Heart left ventricle (tissue), 16 donors: ENCODE measurements around the gene OCLN. TPM values are rescaled to one million over a fixed set of nuclear protein-coding genes. Genes with fewer than 3 reads are reported as not detected.
"Not testable (repeated sequence)": the region's sequence is repeated elsewhere in the genome, so short reads cannot be mapped to it uniquely, and the experiment has no call there.

Source experiments
- ATAC-seq, 4 donors: fragments of 200-7000 bp; cut with Tn5 transposase; one replicate each; pipeline ENCODE4 v1.9.1; 2020 to 2022; ENCODE audit warnings: moderate library complexity in 4 of 4, mild to moderate bottlenecking in 3 of 4, moderate number of reproducible peaks in 1 of 4
- DNase-seq, 5 donors: peaks; one replicate each; pipeline ENCODE4 v3.0.0-alpha.2; 2020
- H3K27ac ChIP-seq, 12 donors: fragments of 200-600 bp; sonication (generic) in 4 of 12; one replicate each; pipeline versions ENCODE4 v1.5.0 to v1.8.0; 2016 to 2022; ENCODE audit warnings: mild to moderate bottlenecking in 2 of 12
- H3K27me3 ChIP-seq, 9 donors: fragments of 200-600 bp; sonication (generic) in 2 of 9; one replicate each; pipeline versions ENCODE4 v1.5.1 to v1.8.0; 2016 to 2022; ENCODE audit warnings: mild to moderate bottlenecking in 3 of 9
- H3K36me3 ChIP-seq, 9 donors: fragments of 200-600 bp; sonication (generic) in 2 of 9; one replicate each; pipeline versions ENCODE4 v1.5.0 to v1.8.0; 2018 to 2022; ENCODE audit warnings: mild to moderate bottlenecking in 2 of 9
- H3K4me1 ChIP-seq, 12 donors: fragments of 200-600 bp; sonication (generic) in 4 of 12; one replicate each; pipeline versions ENCODE4 v1.5.0 to v1.8.0; 2016 to 2022; ENCODE audit warnings: mild to moderate bottlenecking in 3 of 12
- H3K4me3 ChIP-seq, 12 donors: fragments of 200-600 bp; sonication (generic) in 4 of 12; one replicate each; pipeline versions ENCODE4 v1.5.0 to v1.8.0; 2017 to 2022; ENCODE audit warnings: mild to moderate bottlenecking in 9 of 12, moderate library complexity in 4 of 12
- H3K9me3 ChIP-seq, 12 donors: fragments of 200-600 bp; sonication (generic) in 4 of 12; one replicate each; pipeline versions ENCODE4 v1.5.0 to v1.8.0; 2016 to 2022; ENCODE audit warnings: mild to moderate bottlenecking in 1 of 12
- CTCF ChIP-seq, 12 donors: fragments of 200-600 bp; sonication (generic) in 4 of 12; IDR thresholded peaks; one replicate each; pipeline versions ENCODE4 v1.5.0 to v1.8.0; 2018 to 2022; ENCODE audit warnings: antibody characterized with exemption in 12 of 12, mild to moderate bottlenecking in 5 of 12
- POLR2A ChIP-seq, 2 donors: fragments of 450-650 bp; IDR thresholded peaks; one replicate each; pipeline ENCODE4 v1.6.1; 2017; ENCODE audit warnings: antibody characterized with exemption in 2 of 2, mild to moderate bottlenecking in 2 of 2, moderate library complexity in 2 of 2
- WGBS, 4 donors: extraction: QIAGEN DNeasy Blood & Tissue Kit in 2 of 4; methylation state at CpG; one replicate each; pipeline versions ENCODE4 v1.1.5 to v1.1.7; 2013 to 2018; 5-methylcytosine and 5-hydroxymethylcytosine counted together
- intact Hi-C, 10 donors: fragments of 100-400 bp; cut with DNase I; formaldehyde crosslinking; loops; one replicate each; pipeline versions ENCODE4 v1.11.1 to v1.14.2; 2022
- long read RNA-seq, 3 donors: library from polyadenylated mRNA; unstranded; transcript quantifications; one replicate each; pipeline ENCODE4 v2.0.0, GENCODE V29; 2020 to 2021
- polyA plus RNA-seq, 2 donors: library from polyadenylated mRNA; stranded (reverse); fragments of 200-250 nt; gene quantifications; one replicate each; pipeline ENCODE4 v1.2.3, GENCODE V29; 2013
- total RNA-seq, 9 donors: library from RNA; depleted of rRNA in 2 of 9; stranded (reverse); fragments of >200 nt in 2 of 9; fragmentation: NEBNext Ultra II Directional in 3 of 9; extraction: Animal tissue kit (Norgen Biotek cat#: 25700) in 3 of 9; gene quantifications; one replicate each; pipeline versions ENCODE4 v1.1.0 to v1.2.4, GENCODE V29; 2016 to 2023
- donor health status: ischemic (EF 13 %, LVEDD 7.1; RV severe dilation, severe dysfunction).
- donor health status: healthy with polysubstance abuse.
- donor health status: DM: no; HTN: yes; CAD: no.
- donor health status: DM: no; HTN: no; CAD: no.
- donor health status: ischemic (EF 25% LVEDD 6.9; RV normal size, moderate dysfunction).
- donor health status: ischemic (EF 25% LVEDD 5.7; RV mildly dilated, moderate dysfunction).
- donor health status: healthy.
- donor health status: DM: yes; HTN: yes; CAD: no.
- donor health status: ischemic (EF 35%, LVEDD 5.7; RV mildly dilated, moderate dysfunction).
- donor health status: nonischemic (EF 11% LVEDD 7.7; RV severe dilation, severe dysfunction).
- donor health status: DM: yes; HTN: yes; CAD: no.
- donor health status: PGD.
- donor health status: ischemic (EF 29% LVEDD 5.4; RV normal size, mild dysfunction).
- donor health status: nonischemic (EF 23%, LVEDD 6.1; RV moderate dilation, normal function).

OCLN gene
- total RNA-seq (1 to 10 TPM in 8 of 9 donors, under 1 TPM in 1; 0.72 to 3.5 (median 2.0) TPM), polyA plus RNA-seq (1 to 10 TPM in 1 of 2 donors, under 1 TPM in 1; 0.39 to 2.1 TPM)
- long read RNA-seq, donor 1, partial matches to known transcripts: 0 of 3 reads
- long read RNA-seq, donor 1, other reads (novel, unspliced or antisense): 0 of 3 reads
- long read RNA-seq, donor 2, partial matches to known transcripts: 0 of 3 reads
- long read RNA-seq, donor 2, other reads (novel, unspliced or antisense): 3 of 3 reads
- long read RNA-seq, donor 3: 0 reads

DNA sequence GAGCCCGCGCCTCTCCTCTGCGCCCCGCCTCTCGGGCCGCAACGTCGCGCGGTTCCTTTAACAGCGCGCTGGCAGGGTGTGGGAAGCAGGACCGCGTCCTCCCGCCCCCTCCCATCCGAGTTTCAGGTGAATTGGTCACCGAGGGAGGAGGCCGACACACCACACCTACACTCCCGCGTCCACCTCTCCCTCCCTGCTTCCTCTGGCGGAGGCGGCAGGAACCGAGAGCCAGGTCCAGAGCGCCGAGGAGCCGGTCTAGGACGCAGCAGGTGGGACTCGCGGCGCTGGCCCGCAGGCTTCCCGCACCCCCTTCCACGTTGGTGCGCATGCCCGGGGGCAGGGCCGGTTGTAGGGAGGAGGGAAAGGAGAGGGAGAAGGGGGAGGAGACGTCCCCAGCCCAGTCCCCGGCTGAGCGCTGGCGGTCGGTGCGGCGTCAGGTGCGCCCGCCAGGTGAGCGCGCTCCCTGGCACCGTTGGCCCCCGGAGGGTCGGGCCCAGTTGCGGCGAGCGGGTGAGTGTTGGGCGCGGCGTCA, at the start of gene OCLN:
Gene OCLN, plus strand, starts transcription at position 400 of the 532 bp plus-strand sequence. CDS start 11,455 bp downstream, outside the sequence.
- H3K36me3 ChIP-seq: no peaks in the 10 kb centered on the region
- H3K27me3 ChIP-seq: peaks cover 8 to 53% (median 33%) of the 10 kb centered on the region in 9 donors
- ATAC-seq (peak in 3 of 4 donors; percentile 36 to 75 (median 53)), DNase-seq (peak in 2 of 5 donors; percentile 10 to 18)
- no peaks in the 10 kb centered on the region for H3K9me3 ChIP-seq
- peak within 1 kb of the TSS; percentile 44 to 80 (median 60) for H3K4me3 ChIP-seq
- H3K4me1 ChIP-seq: peaks cover 0 to 27% (median 13%) of the 10 kb centered on the region in 12 donors
- TF ChIP-seq POLR2A (IDR thresholded peaks at IDR 0.05): no peak
- no peak for TF ChIP-seq CTCF (IDR thresholded peaks at IDR 0.05)
- H3K27ac ChIP-seq: peak within 1 kb of the TSS in 1 of 12 donors; percentile 55
- intact Hi-C loops: no loop called here
- 0 to 1% (median 1%) methylated on average over 21 to 56 of the region's 56 CpGs for WGBS, 4 donors

- H3K4me3 ChIP-seq: no peak overlapping the region
- H3K27me3 ChIP-seq: no peaks in the 10 kb centered on the region
- H3K36me3 ChIP-seq: no peaks in the 10 kb centered on the region
- no peak overlapping the region for H3K27ac ChIP-seq
- ATAC-seq (no peak), DNase-seq (no peak)
- no peaks in the 10 kb centered on the region for H3K9me3 ChIP-seq
- TF ChIP-seq CTCF (IDR thresholded peaks at IDR 0.05) (no peak), POLR2A (IDR thresholded peaks at IDR 0.05) (no peak)
- intact Hi-C loops: no loop called here
- no peaks in the 10 kb centered on the region for H3K4me1 ChIP-seq
- 89 to 95% (median 92%) methylated on average over 7 of the region's 7 CpGs for WGBS, 4 donors
Measured at GRCh38 chr5:69444127-69444754, 48.3 kb upstream of the OCLN start.

DNA sequence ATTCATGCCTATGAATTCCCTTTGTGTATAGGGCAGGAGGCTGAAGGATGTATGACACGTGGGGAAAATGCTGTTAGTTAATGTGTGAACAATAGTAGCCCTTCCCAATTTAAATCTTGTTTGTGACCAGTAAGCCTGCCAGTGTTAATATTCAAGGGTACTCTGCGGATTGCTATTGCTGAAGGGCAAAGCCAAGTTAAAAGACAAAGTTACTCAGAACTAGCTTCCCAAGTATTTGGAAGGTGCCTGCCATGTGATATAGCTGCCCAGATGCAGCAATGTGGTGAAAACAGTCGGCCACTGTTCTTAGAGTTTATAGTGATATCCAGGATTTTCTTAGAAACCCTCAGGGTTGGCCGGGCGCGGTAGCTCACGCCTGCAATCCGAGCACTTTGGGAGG, 43.1 kb upstream of the OCLN start:
- intact Hi-C loops: no loop called here
- Histone ChIP-seq H3K9me3 (no peaks in the 10 kb centered on the region), H3K36me3 (no peaks in the 10 kb centered on the region), H3K27me3 (no peaks in the 10 kb centered on the region), H3K27ac (no peak overlapping the region), H3K4me1 (no peaks in the 10 kb centered on the region), H3K4me3 (no peak overlapping the region)
- no peak for ATAC-seq
- DNase-seq: no peak
- WGBS, 4 donors: 89 to 93% (median 91%) methylated on average over 8 of the region's 8 CpGs
- no peak for TF ChIP-seq CTCF (IDR thresholded peaks at IDR 0.05)
- TF ChIP-seq POLR2A (IDR thresholded peaks at IDR 0.05): no peak

DNA sequence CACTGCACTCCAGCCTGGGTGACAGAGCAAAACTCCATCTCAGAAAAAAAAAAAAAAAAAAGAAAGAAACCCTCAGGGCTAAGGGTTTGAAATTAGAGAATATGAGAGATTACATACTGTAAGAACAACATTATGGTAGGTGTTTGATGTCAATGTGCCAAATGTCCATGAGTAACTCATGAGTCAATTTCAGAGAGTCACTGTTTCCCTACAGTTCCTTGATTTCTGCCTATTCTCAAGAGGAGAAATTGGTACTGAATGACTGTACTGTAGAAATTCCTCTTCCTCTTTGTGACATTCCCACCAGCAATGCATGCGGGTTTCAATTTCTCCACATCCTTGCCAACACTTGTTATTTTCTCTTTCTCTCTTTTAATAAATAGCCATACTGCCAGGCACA, 42.5 kb upstream of the OCLN start:
- H3K27me3 ChIP-seq: no peaks in the 10 kb centered on the region
- DNase-seq (no peak), ATAC-seq (no peak)
- H3K4me1 ChIP-seq: no peaks in the 10 kb centered on the region
- H3K4me3 ChIP-seq: no peak overlapping the region
- WGBS, 4 donors: 82 to 94% (median 90%) methylated on average over 1 of the region's 1 CpG
- TF ChIP-seq CTCF (IDR thresholded peaks at IDR 0.05) (no peak), POLR2A (IDR thresholded peaks at IDR 0.05) (no peak)
- no peaks in the 10 kb centered on the region for H3K36me3 ChIP-seq
- no peaks in the 10 kb centered on the region for H3K9me3 ChIP-seq
- intact Hi-C loops: loop anchor here in 1 of 10 donors (10.0 kb wide), 1 partner anchor 65 kb away; no protein-coding TSS in a partner anchor
- no peak overlapping the region for H3K27ac ChIP-seq

DNA sequence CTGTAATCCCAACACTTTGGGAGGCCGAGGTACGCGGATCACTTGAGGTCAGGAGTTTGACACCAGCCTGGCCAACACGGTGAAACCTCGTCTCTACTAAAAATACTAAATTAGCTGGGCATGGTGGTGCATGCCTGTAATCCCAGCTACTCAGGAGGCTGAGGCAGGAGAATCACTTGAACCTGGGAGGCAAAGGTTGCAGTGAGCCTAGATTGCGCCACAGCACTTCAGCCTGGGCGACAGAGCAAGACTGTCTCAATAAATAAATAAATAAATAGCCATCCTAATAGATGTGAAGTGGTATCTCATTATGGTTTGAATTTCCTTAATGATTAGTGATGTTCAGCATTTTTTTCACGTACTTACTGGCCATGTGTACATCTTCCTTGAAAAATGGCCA, 42.1 kb upstream of the OCLN start:
- ATAC-seq, H3K9me3 ChIP-seq, H3K4me1 ChIP-seq, H3K27me3 ChIP-seq, H3K4me3 ChIP-seq, H3K36me3 ChIP-seq, H3K27ac ChIP-seq, DNase-seq: not testable (repeated sequence)
- WGBS, 4 donors: 92 to 97% (median 93%) methylated on average over 8 of the region's 8 CpGs
- intact Hi-C loops: loop anchor here in 1 of 10 donors (10.0 kb wide), 1 partner anchor 64 kb away; no protein-coding TSS in a partner anchor
